HG03565 (cell line): ENCODE results near the gene TTC39C.
A peak's percentile ranks its signal among the peaks of the same experiment; 100 is the strongest.

ENCODE experiments used
- ATAC-seq: cut with Tn5 transposase; IDR thresholded peaks from one replicate; pipeline ENCODE4 v1.9.1; 2021; ENCODE audit warnings: mild to moderate bottlenecking, moderate library complexity; ENCODE audit not compliant: unreplicated experiment

TTC39C gene

DNA sequence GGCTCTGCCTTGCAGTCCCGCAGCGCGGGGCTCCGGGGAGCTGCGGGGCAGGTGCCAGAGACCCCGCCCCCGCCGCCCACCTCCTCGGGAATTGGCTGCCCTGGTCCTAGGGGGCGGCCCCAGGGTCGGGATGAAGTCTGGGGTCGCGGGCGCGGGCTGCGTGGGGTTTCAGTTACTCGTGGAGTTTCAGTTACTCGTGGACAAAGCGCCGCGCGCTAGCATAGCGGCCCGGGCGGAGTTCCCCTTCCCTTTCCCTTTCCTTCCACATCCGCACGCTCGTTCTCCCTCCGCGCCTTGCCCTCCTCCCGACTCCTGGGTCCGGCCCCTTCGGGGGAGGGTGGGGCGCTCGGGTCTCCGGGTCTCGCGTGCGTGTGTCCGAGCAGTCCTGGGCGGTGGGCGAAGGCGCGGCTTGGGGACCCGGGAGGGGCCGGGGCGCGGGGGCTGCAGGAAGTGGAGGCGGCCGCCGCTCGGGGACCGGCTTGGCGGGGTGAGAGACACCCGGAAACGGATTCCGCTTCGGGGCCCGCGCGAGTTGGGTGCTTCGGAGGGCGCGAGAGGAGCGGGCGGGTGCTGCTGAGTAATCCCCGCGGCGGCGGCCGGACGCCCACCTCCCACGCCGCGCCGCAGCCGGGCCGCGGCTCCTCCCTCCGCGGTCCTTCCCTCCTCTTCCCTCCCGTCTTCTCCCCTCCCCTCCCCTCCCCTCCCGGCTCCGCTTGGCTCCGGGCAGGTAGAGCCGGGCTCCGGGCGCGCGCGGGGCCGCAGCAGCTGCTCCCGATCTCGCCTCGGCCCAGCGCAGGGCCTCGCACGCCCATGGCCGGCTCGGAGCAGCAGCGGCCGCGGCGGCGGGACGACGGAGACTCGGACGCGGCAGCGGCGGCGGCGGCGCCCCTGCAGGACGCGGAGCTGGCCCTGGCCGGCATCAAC, at the start of gene TTC39C:
Gene TTC39C (plus strand): TSS at position 693 of the 924 bp plus-strand sequence. CDS start 118 bp downstream, at position 811.
- ATAC-seq = no peak

- no peak for ATAC-seq
Observed at GRCh38 chr18:23966909-23967308, 47.6 kb upstream of the TTC39C start.

DNA sequence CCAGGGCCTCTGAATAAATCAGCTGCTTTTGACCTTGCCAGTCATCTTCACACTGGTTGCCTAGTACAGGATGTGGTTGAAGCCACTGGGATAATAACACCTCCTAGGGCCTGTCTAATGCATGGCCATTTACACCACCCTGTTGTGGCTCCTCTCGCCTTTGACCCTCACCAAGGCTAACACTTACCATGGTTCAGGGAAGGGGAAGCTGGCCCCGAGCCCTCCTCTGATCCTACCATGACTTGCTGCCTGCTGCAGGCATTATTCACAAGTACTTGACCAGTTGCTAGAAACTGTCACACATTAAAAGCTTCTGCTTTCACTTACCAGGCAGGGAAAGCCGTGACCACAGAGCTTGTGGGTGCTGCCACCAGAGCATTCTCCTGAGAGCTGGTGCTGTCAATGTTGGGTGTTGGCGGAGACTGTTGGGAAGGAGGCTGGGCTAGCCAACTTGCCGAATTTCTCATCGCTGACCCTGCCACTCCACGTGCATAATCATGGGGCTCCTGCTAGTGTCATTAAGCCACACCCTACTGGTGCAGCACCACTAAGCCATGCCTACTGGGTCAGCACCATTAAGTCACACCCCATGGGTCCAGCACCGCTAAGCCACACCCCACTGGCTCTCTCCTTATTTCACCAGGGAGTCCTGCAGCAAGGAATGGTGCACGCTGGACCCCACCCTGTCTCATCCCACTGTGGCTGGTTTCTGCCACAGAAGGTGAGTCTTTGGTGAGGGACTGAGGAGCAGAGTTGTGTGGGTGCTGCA, 47.0 kb upstream of the TTC39C start:
- peak; percentile 56 for ATAC-seq

DNA sequence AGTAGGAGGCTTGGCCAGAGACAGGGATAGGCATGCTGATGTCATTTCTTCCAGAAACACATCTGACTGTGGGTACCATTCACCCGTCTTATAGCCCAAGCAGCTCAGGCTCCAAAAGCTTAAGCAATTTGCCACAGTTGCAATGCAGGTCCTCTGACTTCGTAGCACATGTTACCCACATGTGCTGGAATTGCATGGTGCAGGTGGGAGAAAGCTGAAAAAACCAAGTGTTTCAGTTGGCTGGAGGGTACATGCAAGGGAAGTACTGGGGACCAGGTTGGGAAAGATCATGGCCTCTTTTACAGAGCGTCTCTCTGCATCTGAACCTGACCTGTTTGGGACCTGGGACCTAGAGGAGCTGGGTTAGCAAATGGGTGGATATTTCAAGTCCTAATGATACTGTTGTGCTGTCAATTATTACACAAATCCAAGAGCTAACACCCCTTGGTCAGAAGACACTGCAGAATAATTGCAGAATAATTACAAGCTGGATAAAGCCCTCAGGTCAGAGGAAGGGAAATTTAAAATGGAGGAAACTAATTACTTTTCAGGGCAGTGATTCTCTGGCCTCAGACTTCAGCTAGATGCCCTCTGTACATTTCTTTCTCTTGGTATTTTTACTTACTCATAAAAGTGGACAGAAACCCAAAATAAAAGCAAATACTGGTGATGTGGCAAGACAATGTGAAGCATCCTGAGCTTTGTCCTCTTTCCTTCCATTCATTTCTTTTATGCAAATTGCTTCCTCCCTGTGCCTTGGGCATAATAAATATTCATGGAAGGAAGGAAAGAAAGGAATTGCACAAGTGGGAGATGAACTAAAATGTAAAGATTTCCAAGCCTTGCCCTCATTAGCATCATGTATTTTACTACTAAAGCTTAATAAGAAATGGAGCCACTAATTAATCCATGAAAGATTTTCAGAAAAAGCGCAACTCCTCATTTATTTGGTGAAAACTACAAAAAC, 45.6 kb upstream of the TTC39C start:
- ATAC-seq = no peak

DNA sequence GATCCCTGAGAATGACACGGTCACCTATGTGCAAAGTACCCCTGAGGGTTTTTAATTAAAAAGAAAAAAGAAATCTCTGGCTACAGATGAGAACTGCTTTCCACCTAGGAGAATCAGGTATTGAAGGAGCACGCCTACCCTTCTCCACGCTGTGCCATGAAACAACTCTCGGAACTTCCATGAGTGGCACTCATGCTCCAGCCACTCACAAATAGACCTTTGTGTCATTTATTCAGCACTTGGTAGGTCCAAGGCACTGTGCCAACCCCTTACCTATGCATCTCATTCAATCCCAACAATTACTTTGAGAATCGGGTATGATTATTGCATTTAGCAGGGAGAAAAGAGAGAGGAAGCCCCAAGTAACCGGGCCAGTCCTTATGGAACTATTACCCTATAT, 44.9 kb upstream of the TTC39C start:
- ATAC-seq = no peak

DNA sequence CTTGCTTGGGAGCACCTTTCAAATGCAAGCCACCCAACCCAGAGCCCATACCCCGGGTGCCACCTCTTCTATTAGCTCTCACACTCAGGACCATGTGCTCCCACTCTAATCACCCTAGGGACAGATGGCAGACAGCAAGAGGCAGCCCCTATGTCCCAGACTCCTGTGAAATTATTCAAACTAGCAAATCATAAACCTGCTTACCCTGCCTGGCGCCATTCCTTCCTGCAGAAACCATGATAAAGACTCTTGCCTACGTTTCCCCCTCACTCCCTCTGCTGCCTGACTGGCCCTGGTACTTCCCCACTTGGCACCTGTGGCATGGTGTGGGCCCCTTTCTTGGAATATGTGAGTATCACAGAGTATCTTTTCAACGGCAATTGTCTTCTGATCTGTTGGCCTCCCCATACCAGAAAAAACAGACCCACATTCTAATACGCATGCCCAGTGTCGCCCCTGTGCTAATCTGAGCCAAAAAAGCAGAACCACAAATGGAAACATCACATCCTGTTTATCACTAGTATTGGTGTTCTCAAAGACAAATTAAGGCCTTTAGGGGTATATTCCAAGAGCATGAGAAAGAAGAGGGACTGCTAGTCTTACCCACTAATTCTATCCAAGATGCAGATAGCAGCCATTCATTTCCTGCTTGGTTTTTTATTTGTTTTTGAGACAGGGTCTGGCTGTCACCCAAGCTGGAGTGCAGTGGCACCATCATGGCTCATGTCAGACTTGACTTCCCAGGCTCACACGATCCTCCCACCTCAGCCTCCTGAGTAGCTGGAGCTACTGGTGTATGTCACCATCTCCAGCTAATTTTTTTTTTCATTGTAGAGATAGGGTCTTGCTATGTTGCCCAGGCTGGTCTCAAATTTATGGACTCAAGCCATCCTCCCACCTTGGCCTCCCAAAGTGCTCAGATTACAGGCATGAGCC, 44.1 kb upstream of the TTC39C start:
- no peak for ATAC-seq

GRCh38 chr18:23971097-23971440, 43.5 kb upstream of the TTC39C start:
- no peak for ATAC-seq

- no peak for ATAC-seq
Observed at GRCh38 chr18:23971666-23972230, 42.8 kb upstream of the TTC39C start.

- ATAC-seq = peak; percentile 82
Observed at GRCh38 chr18:23972453-23972852, 42.1 kb upstream of the TTC39C start.

- no peak for ATAC-seq
Observed at GRCh38 chr18:23977103-23977502, 37.5 kb upstream of the TTC39C start.

DNA sequence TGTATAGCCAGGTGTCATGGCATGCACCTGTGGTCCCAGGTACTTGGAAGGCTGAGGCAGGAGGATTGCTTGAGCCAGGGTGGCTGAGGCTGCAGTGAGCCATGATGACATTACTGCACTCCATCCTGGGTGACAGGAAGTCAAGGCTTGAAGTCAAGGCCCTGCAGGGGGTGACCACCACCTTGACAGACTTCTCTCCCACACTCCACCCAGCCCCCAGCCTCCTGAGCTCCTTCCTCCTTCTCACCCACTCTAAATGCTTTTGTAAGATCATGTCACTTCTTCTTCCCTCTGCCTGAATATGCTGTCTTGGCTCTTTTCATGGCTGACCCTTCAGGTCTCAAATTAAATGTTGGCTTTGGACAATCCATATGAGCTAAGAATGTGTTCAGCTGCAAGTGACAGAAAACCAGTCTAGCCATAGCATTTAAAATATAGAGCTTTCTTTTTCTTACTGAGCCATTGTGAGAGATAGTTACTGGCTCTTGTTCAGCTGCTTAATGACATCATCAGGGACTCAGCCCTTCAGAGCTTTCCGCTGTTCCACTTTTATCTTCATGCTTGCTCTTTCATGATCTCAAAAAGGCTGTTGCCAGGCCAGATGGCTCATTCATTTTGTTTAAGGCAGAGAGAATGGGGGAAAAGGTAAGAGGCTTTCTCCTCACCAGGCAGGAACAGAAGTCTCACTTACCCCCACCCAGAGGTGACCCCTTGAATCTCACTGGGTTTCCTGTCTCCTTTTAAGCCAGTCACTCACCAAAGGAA, 36.7 kb upstream of the TTC39C start:
- ATAC-seq = no peak

- ATAC-seq = peak; percentile 88
Observed at GRCh38 chr18:23981369-23981980, 33.1 kb upstream of the TTC39C start.

GRCh38 chr18:23982155-23983079, 32.1 kb upstream of the TTC39C start:
- ATAC-seq = no peak

GRCh38 chr18:23983112-23983511, 31.4 kb upstream of the TTC39C start:
- ATAC-seq = no peak

DNA sequence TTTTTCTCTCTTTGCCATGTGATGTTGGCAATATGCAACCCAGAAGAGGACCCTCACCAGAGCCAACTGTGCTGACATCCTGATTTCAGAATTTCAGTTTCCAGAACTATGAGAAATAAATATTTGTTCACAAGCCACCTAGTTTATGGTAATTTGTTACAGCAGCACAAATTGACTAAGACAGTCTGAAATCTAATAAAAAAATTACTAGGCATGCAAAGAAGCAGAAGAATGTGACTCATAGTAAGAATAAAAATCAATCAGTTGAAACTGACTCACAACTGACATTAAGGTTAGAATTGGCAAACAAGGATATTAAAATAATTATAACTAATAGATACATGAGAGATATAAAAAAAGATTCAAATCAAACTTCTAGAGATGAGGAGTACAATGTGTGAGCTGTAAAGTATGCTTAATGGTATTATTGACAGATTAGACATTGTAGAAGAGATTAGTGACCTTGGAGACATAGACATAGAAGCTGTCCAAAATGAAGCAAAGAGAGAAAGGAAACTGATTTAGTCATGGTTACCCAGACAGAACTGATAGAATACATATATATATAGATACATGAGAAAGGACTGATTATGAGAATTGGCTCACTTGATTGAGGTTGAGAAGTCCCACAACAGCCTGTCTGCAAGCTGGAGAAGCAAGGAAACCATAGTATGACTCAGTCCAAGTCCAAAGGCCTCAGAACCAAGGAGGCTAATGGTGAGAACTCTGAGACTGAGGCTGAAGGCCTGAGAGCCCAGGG, 27.8 kb upstream of the TTC39C start:
- ATAC-seq = peak; percentile 76
